Muscle layer of colon (tissue), 2 donors: ENCODE measurements around the gene MKX.

Experiments used
- H3K27ac ChIP-seq: one replicate; pipeline ENCODE4 v1.7.0; 2013; ENCODE audit warnings: low read depth, mild to moderate bottlenecking, low read length, moderate library complexity
- H3K27me3 ChIP-seq, 2 donors: one replicate each; pipeline ENCODE4 v1.7.0; 2013; ENCODE audit warnings: low read length in 2 of 2, mild to moderate bottlenecking in 2 of 2; ENCODE audit not compliant: insufficient read depth in 2 of 2, control insufficient read depth in 1 of 2
- H3K36me3 ChIP-seq: one replicate; pipeline ENCODE4 v1.7.0; 2013; ENCODE audit warnings: mild to moderate bottlenecking, low read length; ENCODE audit not compliant: insufficient read depth
- H3K4me1 ChIP-seq: one replicate; pipeline ENCODE4 v1.7.0; 2013; ENCODE audit warnings: mild to moderate bottlenecking, low read length; ENCODE audit not compliant: insufficient read depth
- H3K4me3 ChIP-seq, 2 donors: one replicate each; pipeline ENCODE4 v1.7.0; 2013; ENCODE audit warnings: low read length in 2 of 2, low read depth in 1 of 2, mild to moderate bottlenecking in 1 of 2, moderate library complexity in 1 of 2
- H3K9ac ChIP-seq: one replicate; pipeline ENCODE4 v1.7.0; 2013; ENCODE audit warnings: low read length
- H3K9me3 ChIP-seq: one replicate; pipeline ENCODE4 v1.7.0; 2013; ENCODE audit warnings: mild to moderate bottlenecking, low read length
- donor health status: abdominal sarcoma.
- donor health status: Adenocarcinoma of cecum.

MKX gene

DNA sequence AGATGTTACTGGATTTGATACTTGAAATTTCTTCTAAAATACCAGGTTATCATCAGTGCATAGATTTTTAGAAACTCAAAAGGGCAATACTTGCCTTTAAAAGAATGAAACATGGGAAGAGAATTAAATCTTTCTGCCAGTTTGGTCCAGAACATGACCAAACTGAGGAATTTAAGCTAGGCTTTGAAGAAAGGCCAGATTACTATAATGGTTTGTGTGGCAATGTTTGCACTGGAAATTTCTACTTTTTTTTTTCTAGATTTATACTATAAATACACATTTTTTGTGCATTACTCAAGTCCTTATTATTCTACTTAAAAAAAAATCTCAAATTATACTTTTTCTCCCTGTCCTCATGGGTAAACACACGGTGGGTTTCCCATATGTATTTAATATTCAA, 9.2 kb downstream of the MKX start:
- Histone ChIP-seq H3K9ac (no peak overlapping the region), H3K4me1 (no peaks in the 10 kb centered on the region), H3K9me3 (no peaks in the 10 kb centered on the region), H3K36me3 (no peaks in the 10 kb centered on the region), H3K27me3 (peaks cover 0 to 8% of the 10 kb centered on the region in 2 donors), H3K4me3 (no peak overlapping the region), H3K27ac (no peak overlapping the region)

DNA sequence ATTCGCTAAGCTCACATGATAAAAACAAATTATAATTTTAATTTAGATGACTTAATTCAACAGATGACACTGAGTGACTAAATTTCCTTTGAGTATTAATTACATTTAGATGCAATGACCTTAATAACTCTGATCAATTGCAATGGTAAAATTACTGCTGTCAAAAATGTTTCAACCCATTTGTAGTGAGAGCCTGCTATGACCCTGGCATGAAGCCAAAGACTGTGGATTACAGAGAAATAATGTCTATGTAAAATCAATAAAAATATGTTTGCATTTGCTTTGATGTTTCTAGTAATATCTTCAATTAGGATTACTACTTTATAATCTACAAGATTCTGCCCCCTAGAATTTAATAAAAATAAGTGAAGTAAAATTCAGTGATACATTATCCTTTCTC, 15.6 kb downstream of the MKX start:
- Histone ChIP-seq H3K9me3 (no peaks in the 10 kb centered on the region), H3K27me3 (no peaks in the 10 kb centered on the region), H3K4me1 (peaks cover 10% of the 10 kb centered on the region), H3K4me3 (no peak overlapping the region), H3K9ac (no peak overlapping the region), H3K36me3 (no peaks in the 10 kb centered on the region), H3K27ac (no peak overlapping the region)

DNA sequence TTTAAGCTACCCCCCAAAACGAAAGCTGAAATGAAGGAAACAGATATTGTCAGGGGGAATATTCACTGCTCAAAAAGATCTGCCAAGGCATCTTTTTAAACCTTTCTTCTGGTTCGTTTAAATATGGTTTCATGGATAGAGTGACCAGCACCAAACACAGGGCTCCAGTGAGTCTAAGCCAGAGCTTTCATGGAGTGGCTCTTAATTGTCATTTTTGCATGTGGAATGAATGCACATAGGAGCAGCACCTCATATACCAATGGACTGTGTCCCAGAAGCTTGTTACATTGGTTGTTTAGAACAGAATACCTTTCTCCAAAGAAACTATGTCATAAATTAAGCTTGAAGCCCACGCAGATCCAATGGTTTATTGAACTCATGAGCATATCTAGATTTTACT, 17.3 kb downstream of the MKX start:
- Histone ChIP-seq H3K9me3 (no peaks in the 10 kb centered on the region), H3K27me3 (no peaks in the 10 kb centered on the region), H3K9ac (no peak overlapping the region), H3K4me3 (no peak overlapping the region), H3K27ac (no peak overlapping the region), H3K36me3 (no peaks in the 10 kb centered on the region), H3K4me1 (peaks cover 15% of the 10 kb centered on the region)

DNA sequence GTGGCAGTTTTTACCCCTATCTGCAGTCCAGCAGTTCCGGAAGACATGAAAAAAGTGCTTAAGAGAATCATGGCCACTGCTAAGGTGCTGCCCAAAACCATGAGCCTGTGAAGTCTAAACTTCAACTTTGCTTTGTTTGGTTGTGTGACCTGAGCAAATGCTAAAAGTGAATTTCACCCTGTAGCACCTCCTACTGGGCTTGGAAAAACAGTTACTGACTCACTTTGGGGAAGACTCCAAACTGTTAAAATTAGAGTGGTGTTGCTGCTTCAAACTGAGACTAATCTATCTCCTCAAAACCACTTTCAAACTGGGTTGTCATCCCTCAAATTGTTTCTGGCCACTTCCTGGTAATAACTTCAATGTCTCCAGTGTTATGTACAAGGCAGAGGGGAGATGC, 21.3 kb downstream of the MKX start:
- Histone ChIP-seq H3K9ac (no peak overlapping the region), H3K4me1 (peaks cover 19% of the 10 kb centered on the region), H3K4me3 (no peak overlapping the region), H3K9me3 (no peaks in the 10 kb centered on the region), H3K27ac (no peak overlapping the region), H3K36me3 (no peaks in the 10 kb centered on the region), H3K27me3 (no peaks in the 10 kb centered on the region)

DNA sequence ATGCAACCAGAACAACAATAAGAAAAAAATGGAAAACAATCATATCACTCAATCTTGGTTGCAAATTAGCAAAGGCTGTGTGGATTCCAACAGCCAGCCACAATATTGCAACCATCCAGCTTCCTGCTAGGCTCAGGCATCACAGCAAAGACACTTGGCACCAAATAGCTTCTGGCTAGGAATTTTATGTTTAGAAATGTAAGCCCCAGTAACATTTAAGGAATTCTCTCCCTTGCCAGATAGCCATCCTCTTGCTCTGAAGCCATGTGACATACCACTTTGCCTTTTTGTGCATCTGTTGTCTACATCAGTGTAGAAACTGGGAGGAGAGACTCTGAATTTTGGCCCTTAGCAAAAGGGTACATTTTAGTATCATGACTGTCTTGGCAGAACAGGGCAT, 22.2 kb downstream of the MKX start:
- no peaks in the 10 kb centered on the region for H3K36me3 ChIP-seq
- no peak overlapping the region for H3K4me3 ChIP-seq
- H3K4me1 ChIP-seq = peaks cover 19% of the 10 kb centered on the region
- no peaks in the 10 kb centered on the region for H3K27me3 ChIP-seq
- H3K27ac ChIP-seq = no peak overlapping the region
- no peaks in the 10 kb centered on the region for H3K9me3 ChIP-seq
- no peak overlapping the region for H3K9ac ChIP-seq

DNA sequence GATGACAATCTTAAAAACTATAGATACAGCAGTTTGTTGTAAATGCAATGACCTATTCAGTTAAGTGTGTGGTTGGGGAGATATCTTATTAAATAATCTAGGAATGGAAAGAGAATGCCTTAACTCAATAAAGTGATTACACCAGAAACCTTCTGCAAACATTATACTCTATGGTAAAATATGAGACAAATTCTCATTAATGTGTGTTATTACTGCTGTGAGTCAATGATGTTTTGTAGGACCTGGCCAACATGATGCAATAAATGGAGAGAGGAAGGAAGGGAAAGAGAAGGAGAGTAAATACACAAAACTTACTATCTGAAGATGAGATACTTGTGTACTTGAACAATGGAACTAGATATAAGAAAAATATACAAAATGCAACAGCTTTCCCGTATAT, 25.1 kb downstream of the MKX start:
- no peak overlapping the region for H3K27ac ChIP-seq
- no peak overlapping the region for H3K4me3 ChIP-seq
- H3K9ac ChIP-seq = no peak overlapping the region
- H3K9me3 ChIP-seq = no peaks in the 10 kb centered on the region
- H3K27me3 ChIP-seq = no peaks in the 10 kb centered on the region
- no peaks in the 10 kb centered on the region for H3K36me3 ChIP-seq
- peaks cover 11% of the 10 kb centered on the region for H3K4me1 ChIP-seq

DNA sequence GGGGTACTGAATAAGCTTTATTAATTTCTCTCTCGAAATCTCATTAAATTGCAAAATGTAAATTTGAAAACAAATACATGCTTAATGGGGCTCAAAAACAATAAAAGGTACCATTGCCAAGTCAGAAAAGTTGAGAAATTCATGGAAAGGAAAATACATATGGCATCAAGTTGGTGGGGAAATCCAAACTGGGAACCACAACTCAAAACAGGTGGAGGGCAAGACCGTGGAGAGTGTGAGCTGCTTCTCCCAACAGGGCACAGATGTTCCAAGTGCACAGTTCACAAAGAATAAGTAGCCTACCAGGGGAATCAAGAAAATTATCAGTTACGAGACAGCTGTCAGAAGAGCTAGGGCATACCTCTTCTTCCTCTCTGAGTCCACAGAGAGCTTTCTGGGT, 26.6 kb downstream of the MKX start:
- Histone ChIP-seq H3K36me3 (no peaks in the 10 kb centered on the region), H3K27ac (no peak overlapping the region), H3K4me3 (no peak overlapping the region), H3K4me1 (peaks cover 9% of the 10 kb centered on the region), H3K9ac (no peak overlapping the region), H3K27me3 (no peaks in the 10 kb centered on the region), H3K9me3 (no peaks in the 10 kb centered on the region)

DNA sequence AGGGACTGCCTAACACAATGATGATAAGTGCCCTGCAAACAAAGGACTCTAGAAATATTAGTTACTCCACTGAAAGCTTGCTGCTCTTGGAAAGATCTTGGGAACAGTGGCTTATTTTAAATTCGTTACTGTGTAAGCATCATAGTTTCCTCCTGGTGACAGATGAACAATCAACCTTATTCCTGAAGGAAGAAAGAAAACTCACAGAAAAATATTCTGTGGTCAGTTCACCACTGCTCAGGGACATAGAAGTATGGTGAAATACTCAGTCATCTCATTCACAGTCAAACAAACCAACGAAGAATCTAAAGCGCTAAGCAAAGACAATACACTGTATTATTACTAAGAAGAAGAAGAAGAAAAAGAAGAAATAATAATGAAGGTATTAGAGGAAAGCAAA, 27.8 kb downstream of the MKX start:
- Histone ChIP-seq H3K4me3 (no peak overlapping the region), H3K4me1 (no peaks in the 10 kb centered on the region), H3K27me3 (no peaks in the 10 kb centered on the region), H3K9ac (no peak overlapping the region), H3K27ac (no peak overlapping the region), H3K36me3 (no peaks in the 10 kb centered on the region), H3K9me3 (no peaks in the 10 kb centered on the region)

DNA sequence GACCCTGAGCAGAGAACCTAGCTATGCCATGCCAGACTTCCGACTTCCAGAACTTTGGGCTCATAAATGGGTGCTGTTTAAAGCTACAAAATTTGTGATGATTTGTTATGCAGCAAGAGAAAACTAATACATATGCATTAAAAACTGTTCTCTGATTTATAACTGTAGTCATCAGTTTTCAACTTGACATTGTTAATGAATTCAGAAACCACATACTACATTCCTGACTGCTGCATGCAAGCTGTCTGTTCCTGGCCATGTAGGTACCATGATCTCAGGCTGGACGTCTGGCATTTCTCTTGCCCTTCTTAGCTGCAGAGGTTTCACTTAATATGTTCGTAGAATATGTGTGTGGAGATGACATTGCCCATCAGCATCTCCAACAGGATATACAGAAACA, 28.4 kb downstream of the MKX start:
- Histone ChIP-seq H3K9me3 (no peaks in the 10 kb centered on the region), H3K4me3 (no peak overlapping the region), H3K27ac (no peak overlapping the region), H3K4me1 (no peaks in the 10 kb centered on the region), H3K36me3 (no peaks in the 10 kb centered on the region), H3K27me3 (no peaks in the 10 kb centered on the region), H3K9ac (no peak overlapping the region)

DNA sequence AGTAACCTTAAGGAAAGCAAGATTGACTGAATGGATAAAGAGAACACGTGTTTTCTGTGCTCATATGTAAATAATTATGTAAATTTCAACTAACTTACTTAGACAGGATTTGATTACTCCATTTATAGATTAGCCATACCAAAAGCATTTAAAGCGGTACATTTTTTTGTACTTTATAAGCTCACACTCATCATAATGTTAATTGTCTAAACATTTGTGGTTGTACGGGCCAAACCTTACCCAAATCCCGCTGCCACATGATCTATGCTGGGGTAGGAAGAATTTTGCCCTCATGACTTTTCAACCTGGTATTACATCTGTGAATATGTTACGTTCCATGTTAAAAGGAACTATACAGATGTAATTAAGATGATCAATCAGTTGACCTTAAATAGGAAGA, 29.1 kb downstream of the MKX start:
- H3K4me1 ChIP-seq = no peaks in the 10 kb centered on the region
- H3K27me3 ChIP-seq = no peaks in the 10 kb centered on the region
- H3K9ac ChIP-seq = no peak overlapping the region
- no peak overlapping the region for H3K27ac ChIP-seq
- no peaks in the 10 kb centered on the region for H3K9me3 ChIP-seq
- H3K36me3 ChIP-seq = no peaks in the 10 kb centered on the region
- no peak overlapping the region for H3K4me3 ChIP-seq

DNA sequence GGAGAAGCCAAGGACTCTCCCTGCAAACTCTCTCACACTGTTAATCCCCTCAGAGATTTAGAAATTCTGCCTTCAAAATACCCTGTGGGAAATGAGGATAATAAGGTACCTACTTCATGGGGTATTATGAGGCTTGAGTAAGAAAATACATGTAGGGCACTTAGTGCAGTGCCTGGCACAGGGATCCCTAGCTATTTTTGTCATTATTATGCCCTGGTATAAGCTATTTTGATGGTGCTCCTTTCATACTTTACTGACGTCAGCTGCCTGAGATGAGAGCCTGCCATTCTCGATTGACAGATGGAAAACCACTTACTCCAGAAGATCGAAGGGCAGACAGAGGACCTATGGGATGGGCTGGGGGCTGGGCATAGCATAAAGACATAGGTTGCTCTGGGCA, 30.1 kb downstream of the MKX start:
- no peak overlapping the region for H3K9ac ChIP-seq
- no peak overlapping the region for H3K27ac ChIP-seq
- no peaks in the 10 kb centered on the region for H3K27me3 ChIP-seq
- no peaks in the 10 kb centered on the region for H3K9me3 ChIP-seq
- no peaks in the 10 kb centered on the region for H3K4me1 ChIP-seq
- H3K4me3 ChIP-seq = no peak overlapping the region
- no peaks in the 10 kb centered on the region for H3K36me3 ChIP-seq

DNA sequence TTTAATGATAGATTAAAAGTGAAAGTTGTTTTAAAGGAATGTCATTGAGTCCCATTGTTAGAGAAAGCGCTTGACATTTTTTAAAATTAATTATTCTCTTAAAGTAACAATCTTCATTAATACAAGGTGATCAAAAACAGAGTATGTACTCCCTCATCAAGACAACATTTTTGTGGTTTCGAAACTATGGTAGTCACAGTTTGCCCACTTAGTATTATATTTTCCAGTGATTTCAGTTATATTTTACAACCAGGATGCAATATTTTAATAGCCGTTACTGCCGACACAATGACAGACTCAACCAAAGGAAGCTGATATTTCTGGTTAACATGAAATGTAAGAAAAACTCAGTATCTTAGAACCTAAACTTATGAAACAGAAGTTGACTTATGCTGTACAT, 31.3 kb downstream of the MKX start:
- Histone ChIP-seq H3K27ac (no peak overlapping the region), H3K9ac (no peak overlapping the region), H3K4me1 (no peaks in the 10 kb centered on the region), H3K9me3 (no peaks in the 10 kb centered on the region), H3K27me3 (no peaks in the 10 kb centered on the region), H3K36me3 (no peaks in the 10 kb centered on the region), H3K4me3 (no peak overlapping the region)
